ENCODE data around the gene ARL2BP. TPM values are rescaled to one million over a fixed set of nuclear protein-coding genes. Genes with fewer than 3 reads are reported as not detected.

ARL2BP gene
- total and polyA plus RNA-seq, 12 donors: 33.4 to 57.9 (median 45.9) TPM

GRCh38 chr16:57285379-57285778 is 40.3 kb downstream of the ARL2BP start:
- 78 to 80% methylated on average over 5 of the region's 5 CpGs for WGBS, 2 donors
- TF ChIP-seq CTCF (IDR thresholded peaks at IDR 0.05): no peak
- no peak overlapping the region for H3K4me3 ChIP-seq
- H3K4me1 ChIP-seq: peaks cover 3 to 16% (median 13%) of the 10 kb centered on the region in 9 donors
- no peaks in the 10 kb centered on the region for H3K9me3 ChIP-seq
- no peaks in the 10 kb centered on the region for H3K36me3 ChIP-seq
- ATAC-seq: no peak
- H3K27me3 ChIP-seq: peaks cover 0 to 34% (median 17%) of the 10 kb centered on the region in 7 donors
- no peak for DNase-seq
- no peak overlapping the region for H3K27ac ChIP-seq
- intact Hi-C loops (cut with DNase I): loop anchor here in 1 of 10 donors (10.0 kb wide), 1 partner anchor 201 kb away; no protein-coding TSS in a partner anchor

- no peak for TF ChIP-seq CTCF (IDR thresholded peaks at IDR 0.05)
- no peaks in the 10 kb centered on the region for H3K36me3 ChIP-seq
- H3K27ac ChIP-seq: no peak overlapping the region
- H3K4me1 ChIP-seq: peaks cover 0 to 7% (median 3%) of the 10 kb centered on the region in 9 donors
- WGBS, 2 donors: 63 to 69% methylated on average over 14 of the region's 14 CpGs
- H3K27me3 ChIP-seq: peaks cover 0 to 15% (median 3%) of the 10 kb centered on the region in 7 donors
- peak in 1 of 8 donors; percentile 33 for ATAC-seq
- intact Hi-C loops (cut with DNase I): loop anchor here in 3 of 10 donors (5.0 to 10.0 kb wide), 3 partner anchors 45 to 212 kb away; partner anchors contain the start of gene ARL2BP (in 1 of the 3)
- no peak overlapping the region for H3K4me3 ChIP-seq
- DNase-seq: no peak
- no peaks in the 10 kb centered on the region for H3K9me3 ChIP-seq
Observed at GRCh38 chr16:57289391-57290257, 44.6 kb downstream of the ARL2BP start.

- Histone ChIP-seq H3K36me3 (no peaks in the 10 kb centered on the region), H3K27me3 (no peaks in the 10 kb centered on the region), H3K9me3 (no peaks in the 10 kb centered on the region), H3K4me1 (peaks cover 0 to 25% (median 15%) of the 10 kb centered on the region in 9 donors), H3K4me3 (no peak overlapping the region), H3K27ac (no peak overlapping the region)
- 55 to 60% methylated on average over 13 of the region's 13 CpGs for WGBS, 2 donors
- no peak for DNase-seq
- no peak for ATAC-seq
- intact Hi-C loops (cut with DNase I): loop anchor here in 7 of 10 donors (2.0 to 10.0 kb wide), 5 partner anchors 51 to 111 kb away; partner anchors contain the start of genes ARL2BP (in 6 of the 7), PSME3IP1 (in 1 of the 7) and RSPRY1 (in 1 of the 7)
- TF ChIP-seq CTCF (IDR thresholded peaks at IDR 0.05): no peak
Observed at GRCh38 chr16:57297856-57298255, 52.8 kb downstream of the ARL2BP start.

- peak overlapping the region; percentile 51 to 95 (median 88) for H3K27ac ChIP-seq
- intact Hi-C loops (cut with DNase I): loop anchor here in 6 of 10 donors (2.0 to 10.0 kb wide), 4 partner anchors 52 to 112 kb away; partner anchors contain the start of genes ARL2BP (in 6 of the 6), PSME3IP1 (in 1 of the 6) and RSPRY1 (in 1 of the 6)
- H3K36me3 ChIP-seq: no peaks in the 10 kb centered on the region
- ATAC-seq: peak; percentile 9 to 39 (median 26)
- peaks cover 0 to 31% (median 24%) of the 10 kb centered on the region in 9 donors for H3K4me1 ChIP-seq
- peak in 1 of 9 donors; percentile 27 for TF ChIP-seq CTCF (IDR thresholded peaks at IDR 0.05)
- H3K27me3 ChIP-seq: no peaks in the 10 kb centered on the region
- H3K4me3 ChIP-seq: peak overlapping the region in 9 of 10 donors; percentile 28 to 60 (median 54)
- peak in 1 of 2 donors; percentile 68 for DNase-seq
- H3K9me3 ChIP-seq: no peaks in the 10 kb centered on the region
- 16 to 17% methylated on average over 14 of the region's 14 CpGs for WGBS, 2 donors
Observed at GRCh38 chr16:57299009-57299718, 54.1 kb downstream of the ARL2BP start.

Measured in heart right ventricle (tissue), 16 donors.